Right lobe of liver (tissue), 6 donors: ENCODE results near the gene MBNL3. TPM values are rescaled to one million over a fixed set of nuclear protein-coding genes. Genes with fewer than 3 reads are reported as not detected.
"Not testable (repeated sequence)": the region's sequence is repeated elsewhere in the genome, so short reads cannot be mapped to it uniquely, and the experiment has no call there.

ENCODE experiments used
- ATAC-seq, 4 donors: fragments of 200-7000 bp; cut with Tn5 transposase; one replicate each; pipeline ENCODE4 v1.9.1; 2020; ENCODE audit warnings: mild to moderate bottlenecking in 4 of 4, moderate library complexity in 4 of 4
- DNase-seq, 3 donors: peaks; one replicate each; pipeline ENCODE4 v3.0.0-alpha.2; 2020
- H3K27ac ChIP-seq, 3 donors: fragments of 200-600 bp; one replicate each; pipeline ENCODE4 v1.8.0; 2022
- H3K27me3 ChIP-seq, 2 donors: fragments of 200-600 bp; one replicate each; pipeline ENCODE4 v1.8.0; 2022
- H3K36me3 ChIP-seq, 4 donors: fragments of 200-600 bp; sonication (generic) in 1 of 4; one replicate each; pipeline versions ENCODE4 v1.5.1 to v1.8.0; 2017 to 2022; ENCODE audit warnings: control low read depth in 1 of 4
- H3K4me1 ChIP-seq, 4 donors: fragments of 200-600 bp; sonication (generic) in 1 of 4; one replicate each; pipeline versions ENCODE4 v1.5.1 to v1.8.0; 2017 to 2022; ENCODE audit warnings: control low read depth in 1 of 4
- H3K4me3 ChIP-seq, 3 donors: fragments of 200-600 bp; one replicate each; pipeline ENCODE4 v1.8.0; 2022
- H3K9me3 ChIP-seq, 4 donors: fragments of 200-600 bp; sonication (generic) in 1 of 4; one replicate each; pipeline versions ENCODE4 v1.5.1 to v1.8.0; 2017 to 2022; ENCODE audit warnings: control low read depth in 1 of 4
- POLR2A ChIP-seq: fragments of 450-650 bp; IDR thresholded peaks from one replicate; pipeline ENCODE4 v1.6.1; 2017; ENCODE audit warnings: antibody characterized with exemption, mild to moderate bottlenecking
- WGBS: methylation state at CpG from one replicate; pipeline ENCODE4 v1.1.6; 2018; ENCODE audit warnings: low coverage, low lambda C conversion rate; ENCODE audit not compliant: insufficient coverage; ENCODE audit errors: missing lambda C conversion rate; 5-methylcytosine and 5-hydroxymethylcytosine counted together
- intact Hi-C, 2 donors: fragments of 100-400 bp; cut with DNase I; formaldehyde crosslinking; loops; one replicate each; pipeline versions ENCODE4 v1.11.2 to v1.14.1; 2022
- total RNA-seq, 6 experiments: library from RNA; depleted of rRNA in 2 of 6; stranded (reverse); fragments of >200 nt in 2 of 6; fragmentation: NEBNext Ultra II Directional in 3 of 6; extraction: Animal tissue kit (Norgen Biotek cat#: 25700) in 3 of 6; gene quantifications; one replicate each; pipeline versions ENCODE4 v1.1.0 to v1.2.4, GENCODE V29; 2016 to 2023
- TF ChIP-seq, protein P1 (sequence below), 4 donors: fragments of 200-600 bp in 3 of 4; fragments of 450-650 bp in 1 of 4; IDR thresholded peaks; one replicate each; pipeline versions ENCODE4 v1.5.1 to v1.8.0; 2016 to 2022; ENCODE audit warnings: antibody characterized with exemption in 4 of 4, mild to moderate bottlenecking in 2 of 4
- donor health status: DM: no; HTN: yes; CAD: no.
- donor health status: DM: no; HTN: no; CAD: no.
- donor health status: DM: no; HTN: no; CAD: no.
- donor health status: DM: no; HTN: yes; CAD: no.
- donor health status: DM: no; HTN: yes; CAD: no.

Gene MBNL3
- total RNA-seq, 6 experiments from 2014 or later: 53.3 to 164 (median 84.6) TPM

DNA sequence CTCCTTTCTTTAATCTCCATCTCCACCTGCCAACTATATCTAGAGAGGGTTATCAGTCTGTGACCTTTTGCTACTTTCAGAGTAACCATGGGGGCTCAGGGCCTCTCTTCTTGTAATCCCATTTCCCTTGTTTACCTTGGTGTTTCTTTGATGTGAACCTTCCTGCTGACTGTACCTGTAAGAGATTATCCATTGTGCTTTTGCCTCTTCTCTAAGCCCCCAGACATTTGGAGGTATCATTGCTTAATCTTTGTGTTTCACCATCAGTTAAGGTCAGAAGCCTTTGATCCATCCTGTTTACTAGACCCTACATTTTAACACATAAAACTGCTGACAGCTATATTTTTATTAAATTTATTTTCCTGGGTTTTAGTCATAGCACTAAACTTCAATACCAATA lies 157.8 kb downstream of the MBNL3 start:
- intact Hi-C loops: no loop called here
- no peak overlapping the region for H3K4me3 ChIP-seq
- DNase-seq: no peak

DNA sequence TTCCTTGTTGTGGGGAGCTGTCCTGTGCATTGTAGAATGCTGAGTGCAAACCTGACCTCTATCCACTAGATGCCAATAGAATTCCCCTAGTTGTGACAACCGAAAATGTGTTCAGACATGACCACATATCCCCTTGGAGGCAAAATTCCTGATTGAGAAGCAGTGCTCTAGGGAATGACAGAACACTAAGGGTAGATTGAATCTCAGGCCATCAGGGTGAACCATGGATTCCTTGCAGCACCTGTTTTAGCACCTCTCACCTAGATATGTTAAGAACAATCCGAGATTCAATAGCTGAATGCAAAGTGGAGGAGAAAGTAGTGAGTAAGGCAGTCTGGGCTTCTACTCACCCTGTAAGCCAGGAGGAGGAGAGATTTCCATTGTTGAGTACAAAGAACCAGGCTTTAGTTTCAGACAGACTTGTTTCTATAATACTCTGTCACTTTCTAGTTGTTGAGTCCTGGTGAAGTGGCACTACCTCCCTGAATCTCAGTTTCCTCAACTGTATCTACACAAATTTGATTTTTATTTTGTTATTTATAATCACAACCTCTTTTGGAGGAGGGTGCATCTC lies 158.6 kb downstream of the MBNL3 start:
- 75% methylated on average over 1 of the region's 2 CpGs for whole genome bisulfite sequencing
- intact Hi-C loops: no loop called here
- no peak overlapping the region for H3K4me3 ChIP-seq
- DNase-seq: no peak
- no peaks in the 10 kb centered on the region for H3K27me3 ChIP-seq
- no peak for ATAC-seq
- TF ChIP-seq, protein P1, sequence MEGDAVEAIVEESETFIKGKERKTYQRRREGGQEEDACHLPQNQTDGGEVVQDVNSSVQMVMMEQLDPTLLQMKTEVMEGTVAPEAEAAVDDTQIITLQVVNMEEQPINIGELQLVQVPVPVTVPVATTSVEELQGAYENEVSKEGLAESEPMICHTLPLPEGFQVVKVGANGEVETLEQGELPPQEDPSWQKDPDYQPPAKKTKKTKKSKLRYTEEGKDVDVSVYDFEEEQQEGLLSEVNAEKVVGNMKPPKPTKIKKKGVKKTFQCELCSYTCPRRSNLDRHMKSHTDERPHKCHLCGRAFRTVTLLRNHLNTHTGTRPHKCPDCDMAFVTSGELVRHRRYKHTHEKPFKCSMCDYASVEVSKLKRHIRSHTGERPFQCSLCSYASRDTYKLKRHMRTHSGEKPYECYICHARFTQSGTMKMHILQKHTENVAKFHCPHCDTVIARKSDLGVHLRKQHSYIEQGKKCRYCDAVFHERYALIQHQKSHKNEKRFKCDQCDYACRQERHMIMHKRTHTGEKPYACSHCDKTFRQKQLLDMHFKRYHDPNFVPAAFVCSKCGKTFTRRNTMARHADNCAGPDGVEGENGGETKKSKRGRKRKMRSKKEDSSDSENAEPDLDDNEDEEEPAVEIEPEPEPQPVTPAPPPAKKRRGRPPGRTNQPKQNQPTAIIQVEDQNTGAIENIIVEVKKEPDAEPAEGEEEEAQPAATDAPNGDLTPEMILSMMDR (IDR thresholded peaks at IDR 0.05): no peak
- no peak for TF ChIP-seq POLR2A
- H3K36me3 ChIP-seq: no peaks in the 10 kb centered on the region
- H3K27ac ChIP-seq: no peak overlapping the region
- no peaks in the 10 kb centered on the region for H3K9me3 ChIP-seq
- H3K4me1 ChIP-seq: no peaks in the 10 kb centered on the region

More for the DNA sequence above, 157.8 kb downstream of the MBNL3 start:
- Histone ChIP-seq H3K27ac (no peak overlapping the region), H3K36me3 (no peaks in the 10 kb centered on the region), H3K4me1 (no peaks in the 10 kb centered on the region), H3K9me3 (no peaks in the 10 kb centered on the region), H3K27me3 (no peaks in the 10 kb centered on the region)
- TF ChIP-seq, protein P1 (IDR thresholded peaks at IDR 0.05): no peak
- TF ChIP-seq POLR2A: no peak
- no peak for ATAC-seq

DNA sequence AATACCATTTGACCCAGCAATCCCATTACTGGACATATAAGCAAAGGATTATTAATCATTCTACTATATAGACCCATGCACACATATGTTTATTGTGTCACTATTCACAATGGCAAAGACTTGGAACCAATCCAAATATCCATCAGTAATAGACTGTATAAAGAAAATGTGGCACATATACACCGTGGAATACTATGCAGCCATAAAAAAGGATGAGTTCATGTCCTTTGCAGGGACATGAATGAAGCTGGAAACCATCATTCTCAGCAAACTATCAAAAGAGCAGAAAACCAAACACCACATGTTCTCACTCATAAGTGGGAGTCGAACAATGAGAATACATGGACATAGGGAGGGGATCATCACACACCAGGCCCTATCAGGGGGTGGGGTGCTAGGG lies 161.9 kb downstream of the MBNL3 start:
- H3K4me3 ChIP-seq, H3K36me3 ChIP-seq, H3K4me1 ChIP-seq, H3K27ac ChIP-seq, H3K9me3 ChIP-seq, ATAC-seq, intact Hi-C loops, DNase-seq, H3K27me3 ChIP-seq: not testable (repeated sequence)
- 77% methylated on average over 2 of the region's 2 CpGs for WGBS
